NT2/D1 (cell line): ENCODE data around the gene TMC4.

Experiments
- SUZ12 ChIP-seq: IDR thresholded peaks from 2 replicates; pipeline ENCODE4 v1.6.1; 2011; ENCODE audit not compliant: insufficient read length, insufficient read depth; ENCODE audit errors: extremely low read depth
- ZNF274 ChIP-seq: IDR thresholded peaks from 2 replicates; pipeline ENCODE4 v1.6.1; 2011; ENCODE audit warnings: mild to moderate bottlenecking, low read depth, low read length

- TF ChIP-seq ZNF274 (no peak), SUZ12 (no peak)
Observed at GRCh38 chr19:54158812-54159351, 14.1 kb downstream of the TMC4 start.
